Common myeloid progenitor, CD34-positive (primary cell): ENCODE data around the gene PPP1R3E.

Source experiments
- CTCF ChIA-PET: fragments of 350-600 bp; sonication (Branson Sonifier 250); formaldehyde crosslinking; loops from one replicate; lab custom pipeline; 2021; ENCODE audit warnings: antibody characterized with exemption; lab: Charles Lee
- POLR2A ChIA-PET: fragments of 350-600 bp; sonication (Branson Sonifier 250); formaldehyde crosslinking; loops from one replicate; lab custom pipeline; 2021; ENCODE audit warnings: antibody characterized with exemption; lab: Charles Lee
- DNase-seq, 3 donors: peaks; one replicate each; pipeline versions ENCODE4 v3.0.0 to v3.0.0-alpha.2; 2013
- H3K27ac ChIP-seq, 2 experiments: 1 replicate in 1 of 2; 2 replicates in 1 of 2; pipeline ENCODE4 v1.7.0; 2013; ENCODE audit warnings: inconsistent platforms in 2 of 2, low read length in 2 of 2, mild to moderate bottlenecking in 2 of 2, low read depth in 1 of 2, moderate library complexity in 1 of 2; ENCODE audit not compliant: severe bottlenecking in 2 of 2, insufficient read depth in 1 of 2, poor library complexity in 1 of 2
- H3K27me3 ChIP-seq, 5 experiments: replicated peaks in 2 of 5; 1 replicate in 3 of 5; 2 replicates in 2 of 5; pipeline versions ENCODE4 v1.6.1 to v1.7.0; 2013; ENCODE audit warnings: low read length in 4 of 5, mild to moderate bottlenecking in 2 of 5, moderate library complexity in 2 of 5, inconsistent platforms in 1 of 5; ENCODE audit not compliant: insufficient read depth in 5 of 5, control insufficient read depth in 4 of 5
- H3K36me3 ChIP-seq, 4 experiments: 1 replicate in 2 of 4; 2 replicates in 2 of 4; pipeline versions ENCODE4 v1.6.1 to v1.7.0; 2013; ENCODE audit warnings: low read length in 3 of 4, control low read depth in 1 of 4, mild to moderate bottlenecking in 1 of 4; ENCODE audit not compliant: control insufficient read depth in 4 of 4, insufficient read depth in 4 of 4
- H3K4me1 ChIP-seq, 4 experiments: 1 replicate in 3 of 4; 2 replicates in 1 of 4; pipeline versions ENCODE4 v1.6.1 to v1.7.1; 2013; ENCODE audit warnings: low read length in 3 of 4, mild to moderate bottlenecking in 3 of 4, control low read depth in 1 of 4, inconsistent platforms in 1 of 4, moderate library complexity in 1 of 4; ENCODE audit not compliant: control insufficient read depth in 4 of 4, insufficient read depth in 4 of 4; ENCODE audit errors: control extremely low read depth in 1 of 4
- H3K4me3 ChIP-seq, 7 experiments: 1 replicate in 4 of 7; 2 replicates in 3 of 7; pipeline versions ENCODE4 v1.5.1 to v1.7.0; 2013; ENCODE audit warnings: mild to moderate bottlenecking in 7 of 7, low read length in 6 of 7, moderate library complexity in 6 of 7, inconsistent platforms in 2 of 7, low read depth in 2 of 7, control low read depth in 1 of 7; ENCODE audit not compliant: insufficient read depth in 4 of 7, control insufficient read depth in 1 of 7; ENCODE audit errors: extremely low read depth in 1 of 7
- H3K9me3 ChIP-seq, 5 experiments: 1 replicate in 4 of 5; 2 replicates in 1 of 5; pipeline versions ENCODE4 v1.6.1 to v1.7.1; 2013; ENCODE audit warnings: low read length in 4 of 5, mild to moderate bottlenecking in 2 of 5, inconsistent platforms in 1 of 5, low read depth in 1 of 5, moderate library complexity in 1 of 5; ENCODE audit not compliant: control insufficient read depth in 4 of 5, insufficient read depth in 2 of 5; ENCODE audit errors: control extremely low read depth in 1 of 5
- WGBS: methylation state at CpG from one replicate; pipeline ENCODE4 v1.1.5; 2013; ENCODE audit not compliant: insufficient coverage; 5-methylcytosine and 5-hydroxymethylcytosine counted together

PPP1R3E gene

GRCh38 chr14:23249824-23250223 lies 52.8 kb downstream of the PPP1R3E start:
- H3K27ac ChIP-seq = no peak overlapping the region
- H3K4me1 ChIP-seq = peaks cover 0 to 5% (median 0%) of the 10 kb centered on the region in 4 experiments
- no peaks in the 10 kb centered on the region for H3K9me3 ChIP-seq
- WGBS = 96% methylated on average over 4 of the region's 6 CpGs
- DNase-seq = no peak
- ChIA-PET CTCF (interaction anchor here (1.5 kb wide), 1 partner anchor 14 kb away, joined by 6 read pairs; no protein-coding TSS in a partner anchor), POLR2A (no interaction called here)
- H3K27me3 ChIP-seq = no peaks in the 10 kb centered on the region
- H3K4me3 ChIP-seq = no peak overlapping the region
- no peaks in the 10 kb centered on the region for H3K36me3 ChIP-seq

- H3K27ac ChIP-seq = no peak overlapping the region
- POLR2A ChIA-PET = no interaction called here
Observed at GRCh38 chr14:23248601-23249000, 54.1 kb downstream of the PPP1R3E start.

More at GRCh38 chr14:23248601-23249000, 54.1 kb downstream of the PPP1R3E start:
- no peak overlapping the region for H3K4me3 ChIP-seq
- no peaks in the 10 kb centered on the region for H3K36me3 ChIP-seq
- WGBS = 90% methylated on average over 2 of the region's 7 CpGs
- no peak for DNase-seq
- no peaks in the 10 kb centered on the region for H3K9me3 ChIP-seq
- H3K27me3 ChIP-seq = no peaks in the 10 kb centered on the region
- CTCF ChIA-PET = interaction anchor here (1.5 kb wide), 1 partner anchor 15 kb away, joined by 6 read pairs; no protein-coding TSS in a partner anchor
- peaks cover 0 to 5% (median 0%) of the 10 kb centered on the region in 4 experiments for H3K4me1 ChIP-seq
